NCI-H345 (cell line): ENCODE measurements around the gene UVSSA.
"Not testable (repeated sequence)": the region's sequence is repeated elsewhere in the genome, so short reads cannot be mapped to it uniquely, and the experiment has no call there.

Experiments used
- DNase-seq: peaks from one replicate; lab custom pipeline; 2025; lab: John Stamatoyannopoulos, UW

Gene UVSSA

DNA sequence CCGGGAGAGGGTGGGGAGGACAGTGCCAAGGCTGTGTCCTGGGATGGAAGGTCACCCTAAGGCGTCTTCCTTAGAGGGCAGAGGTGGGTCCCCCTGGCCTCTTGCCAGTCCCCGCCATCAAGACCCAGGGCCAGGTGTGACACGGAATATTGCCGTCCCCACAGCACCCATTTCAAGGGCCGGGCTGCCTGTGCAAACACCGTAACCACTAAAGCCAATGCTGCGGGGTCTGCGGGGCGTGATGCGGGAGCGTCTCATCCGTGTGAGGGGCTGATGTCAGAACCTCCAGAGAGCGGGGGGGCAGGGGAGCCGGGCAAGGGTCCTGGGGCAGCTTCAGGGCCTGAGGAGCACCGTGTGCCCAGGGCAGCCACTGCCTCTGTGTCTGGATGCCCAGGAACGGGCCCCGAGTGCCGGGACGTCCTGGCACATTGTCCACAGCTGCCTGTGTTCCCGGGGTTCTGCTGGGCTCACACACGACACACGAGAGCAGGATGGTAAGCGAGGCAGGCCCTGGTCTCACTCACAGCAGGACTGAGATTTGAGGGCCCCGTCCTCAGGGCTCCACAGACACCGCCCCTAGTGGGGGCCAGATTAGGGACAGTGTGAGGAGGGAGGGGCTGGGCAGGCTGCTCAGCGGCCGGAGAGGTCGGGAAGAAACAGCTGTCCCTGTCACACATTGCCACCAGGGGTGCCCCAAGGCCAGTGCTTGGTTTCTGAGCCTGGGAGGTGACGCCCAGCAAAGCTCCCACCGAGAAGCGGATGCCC, 30.0 kb downstream of the UVSSA start:
- DNase-seq: no peak

DNA sequence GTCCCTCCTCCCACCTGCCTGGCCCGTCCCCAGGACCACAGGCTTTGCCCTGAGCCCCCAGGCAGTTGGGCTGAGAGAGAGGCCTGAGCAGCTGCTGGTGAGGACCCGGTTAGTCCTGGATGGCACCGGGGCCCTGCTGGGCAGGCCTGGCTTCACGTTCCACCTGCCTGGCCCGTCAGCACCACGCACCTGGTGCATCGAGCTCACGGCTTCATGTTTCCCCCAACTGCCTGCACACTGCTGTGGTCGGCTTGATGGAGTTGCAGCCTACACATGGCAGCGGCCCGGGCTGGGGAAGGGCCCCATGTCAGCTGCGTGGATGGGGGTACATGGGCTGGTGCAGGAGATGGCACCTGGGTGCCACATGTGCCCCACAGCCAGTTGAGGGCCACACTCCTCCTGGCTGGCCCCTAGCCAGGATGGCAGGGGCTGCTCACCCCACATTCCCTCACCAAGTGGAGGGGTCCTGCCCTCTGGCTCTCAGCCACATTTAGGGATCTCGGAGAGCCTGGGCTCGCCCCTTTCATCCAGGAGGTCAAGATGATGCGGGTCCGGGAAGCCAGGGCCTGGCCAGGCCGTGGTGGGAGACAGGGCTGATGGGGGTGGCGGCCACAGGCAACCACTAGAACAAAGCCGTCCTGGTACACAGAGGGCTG, 30.7 kb downstream of the UVSSA start:
- no peak for DNase-seq

DNA sequence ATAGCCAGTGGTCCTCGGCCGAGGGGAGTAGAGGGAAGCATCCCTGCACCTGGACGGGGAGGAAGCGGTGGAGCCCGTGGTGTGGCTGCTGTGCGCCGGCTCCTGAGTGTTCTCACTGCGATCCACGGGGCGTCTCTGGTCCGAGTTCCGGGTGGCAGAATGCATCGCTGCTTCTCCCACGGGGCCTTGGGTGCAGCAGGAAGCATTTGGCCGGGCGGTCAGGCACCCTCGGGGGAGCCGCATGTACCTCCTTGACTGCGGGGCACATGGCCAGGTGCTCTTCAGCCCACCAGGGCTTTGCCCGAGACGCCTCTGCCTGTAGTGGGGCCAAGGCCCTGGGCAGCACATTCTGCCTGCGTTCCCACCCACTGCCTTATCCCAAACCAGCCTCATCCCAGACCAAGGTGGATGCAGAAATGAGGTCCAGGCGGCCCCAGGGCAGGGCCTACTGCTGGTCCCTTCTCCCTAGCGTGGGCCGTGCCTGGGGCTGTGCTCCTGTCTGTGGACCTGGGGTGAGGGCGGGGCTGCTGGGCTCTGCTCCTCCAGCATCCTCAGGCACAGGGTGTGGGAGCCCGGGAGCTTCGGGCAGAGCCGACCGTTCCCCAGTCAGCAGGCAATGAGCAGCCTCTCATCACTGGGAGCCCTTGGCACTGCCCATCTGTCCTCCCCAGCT, 31.7 kb downstream of the UVSSA start:
- DNase-seq: no peak

DNA sequence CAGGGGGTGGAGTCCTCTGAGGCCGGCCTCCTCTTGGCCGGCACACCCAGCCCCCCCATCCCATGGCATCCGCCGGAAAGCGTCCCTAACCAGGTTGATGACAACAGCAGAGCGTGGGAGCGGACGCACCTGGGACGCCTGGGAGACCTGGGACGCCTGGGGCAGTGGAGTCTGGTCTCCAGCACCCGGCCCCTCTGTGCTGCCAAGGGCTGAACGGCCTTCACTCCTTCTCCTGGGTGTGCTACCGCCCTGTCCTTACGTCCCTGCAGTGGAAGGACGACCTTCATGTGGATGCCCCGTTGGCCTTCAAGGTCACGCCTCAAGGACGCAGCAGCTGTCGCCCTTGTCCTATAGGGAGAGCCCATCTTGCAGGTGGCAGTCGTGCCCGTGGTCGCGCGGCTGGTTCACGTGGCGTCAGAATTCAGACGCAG, 32.4 kb downstream of the UVSSA start:
- no peak for DNase-seq

DNA sequence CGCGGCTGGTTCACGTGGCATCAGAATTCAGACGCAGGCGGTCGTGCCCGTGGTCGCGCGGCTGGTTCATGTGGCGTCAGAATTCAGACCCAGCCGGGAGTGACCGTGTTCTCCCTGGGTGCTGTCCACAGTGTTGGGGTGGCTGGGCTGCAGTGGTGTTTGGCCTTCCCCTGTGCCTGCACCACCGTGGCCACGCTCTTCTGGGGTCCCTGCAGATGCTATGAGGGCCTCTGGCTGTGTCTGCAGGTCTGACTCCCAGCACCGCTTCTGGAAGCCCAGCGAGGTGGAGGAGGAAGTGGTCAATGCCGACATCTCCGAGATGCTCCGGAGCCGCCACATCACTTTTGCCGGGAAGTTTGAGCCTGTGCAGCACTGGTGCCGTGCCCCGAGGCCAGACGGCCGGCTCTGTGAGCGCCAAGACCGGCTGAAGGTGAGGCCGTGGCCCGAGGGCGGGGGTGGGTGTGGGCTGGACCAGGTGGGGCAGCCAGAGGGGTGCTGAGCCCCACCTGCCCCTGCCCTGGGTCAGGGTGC, 32.9 kb downstream of the UVSSA start:
- no peak for DNase-seq

DNA sequence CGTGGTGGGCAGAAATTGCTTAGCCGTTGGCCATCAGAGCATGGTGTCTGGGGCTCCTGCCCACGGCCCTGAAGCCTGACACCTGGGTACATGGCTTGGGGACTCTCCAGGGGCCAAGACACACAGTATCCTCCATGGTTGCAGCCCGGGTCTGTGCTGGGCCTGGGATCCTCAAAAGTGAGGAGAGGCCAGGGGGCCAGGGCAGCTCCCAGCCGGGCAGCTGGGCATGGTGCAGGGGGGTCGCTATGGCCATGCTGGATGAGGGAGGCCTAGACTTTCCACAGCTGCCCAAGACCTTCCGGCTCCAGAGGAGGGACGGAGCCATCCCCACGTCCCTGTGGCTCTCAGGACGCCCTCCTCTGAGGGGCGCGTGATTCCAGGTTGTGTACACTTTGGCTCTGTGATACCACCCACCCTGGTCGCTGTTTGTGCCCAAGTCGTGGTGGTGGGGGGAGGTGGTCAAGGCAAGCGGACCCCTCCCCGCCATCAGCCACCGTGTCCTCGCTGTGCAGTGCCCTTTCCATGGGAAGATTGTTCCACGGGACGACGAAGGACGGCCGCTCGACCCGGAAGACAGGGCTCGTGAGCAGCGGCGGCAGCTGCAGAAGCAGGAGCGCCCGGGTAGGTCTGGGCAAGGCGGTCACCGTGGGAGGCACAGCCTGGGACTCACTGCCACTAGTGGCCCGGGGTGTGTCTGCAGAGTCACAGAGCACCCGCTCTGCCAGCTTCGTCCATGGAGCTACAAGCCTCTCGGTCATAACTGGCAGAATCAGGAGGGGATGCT, 33.6 kb downstream of the UVSSA start:
- DNase-seq: no peak

DNA sequence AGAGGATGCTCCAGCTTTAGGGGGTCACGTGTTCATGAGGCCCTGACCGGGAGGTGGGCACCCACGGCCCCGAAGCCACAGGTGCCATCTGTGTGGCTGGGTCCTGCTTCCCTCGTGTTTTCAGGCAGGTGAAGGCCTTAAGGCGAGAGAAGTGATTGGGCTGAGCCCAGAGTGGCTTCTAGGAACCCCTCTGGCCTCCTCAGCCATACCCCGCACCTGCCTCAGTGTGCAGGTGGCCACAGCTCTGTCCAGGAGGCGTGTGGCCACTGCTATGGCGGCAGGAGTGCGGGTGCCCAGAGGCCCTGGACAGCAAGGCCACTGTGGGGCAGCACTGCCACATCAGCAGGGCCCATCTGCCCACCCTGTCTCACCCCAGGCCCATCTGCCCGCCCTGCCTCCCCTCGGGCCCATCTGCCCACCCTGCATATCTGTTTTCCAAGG, 34.2 kb downstream of the UVSSA start:
- DNase-seq: no peak

DNA sequence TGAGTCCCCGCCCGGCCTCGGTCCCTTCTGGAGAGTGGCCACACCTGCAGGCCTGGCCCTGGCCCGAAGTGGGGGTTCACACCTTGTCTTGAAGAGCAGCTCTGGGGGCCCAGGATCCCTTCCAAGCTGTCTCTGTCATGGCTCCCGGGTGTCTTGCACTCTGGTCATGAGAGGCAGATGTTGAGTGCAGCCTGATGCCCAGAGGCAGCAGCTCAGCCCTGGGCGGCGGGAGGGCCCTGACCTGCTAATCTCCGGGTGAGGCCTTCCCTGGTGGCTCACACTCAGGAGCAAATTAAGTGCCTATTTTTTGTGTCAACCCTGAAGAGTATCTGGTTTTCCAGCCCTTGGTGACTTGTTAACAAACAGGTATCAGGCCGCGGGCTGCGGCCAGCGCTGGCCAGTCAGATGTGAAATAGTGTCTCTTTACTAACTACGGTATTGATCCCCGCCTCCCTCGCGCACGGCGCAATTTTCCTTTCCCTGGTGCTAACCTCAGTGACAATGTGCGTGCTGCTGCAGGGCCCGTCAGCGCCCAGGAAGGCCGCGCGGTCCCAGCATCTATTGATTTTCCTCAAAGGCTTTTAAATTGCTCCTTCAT, 35.0 kb downstream of the UVSSA start:
- DNase-seq: no peak

DNA sequence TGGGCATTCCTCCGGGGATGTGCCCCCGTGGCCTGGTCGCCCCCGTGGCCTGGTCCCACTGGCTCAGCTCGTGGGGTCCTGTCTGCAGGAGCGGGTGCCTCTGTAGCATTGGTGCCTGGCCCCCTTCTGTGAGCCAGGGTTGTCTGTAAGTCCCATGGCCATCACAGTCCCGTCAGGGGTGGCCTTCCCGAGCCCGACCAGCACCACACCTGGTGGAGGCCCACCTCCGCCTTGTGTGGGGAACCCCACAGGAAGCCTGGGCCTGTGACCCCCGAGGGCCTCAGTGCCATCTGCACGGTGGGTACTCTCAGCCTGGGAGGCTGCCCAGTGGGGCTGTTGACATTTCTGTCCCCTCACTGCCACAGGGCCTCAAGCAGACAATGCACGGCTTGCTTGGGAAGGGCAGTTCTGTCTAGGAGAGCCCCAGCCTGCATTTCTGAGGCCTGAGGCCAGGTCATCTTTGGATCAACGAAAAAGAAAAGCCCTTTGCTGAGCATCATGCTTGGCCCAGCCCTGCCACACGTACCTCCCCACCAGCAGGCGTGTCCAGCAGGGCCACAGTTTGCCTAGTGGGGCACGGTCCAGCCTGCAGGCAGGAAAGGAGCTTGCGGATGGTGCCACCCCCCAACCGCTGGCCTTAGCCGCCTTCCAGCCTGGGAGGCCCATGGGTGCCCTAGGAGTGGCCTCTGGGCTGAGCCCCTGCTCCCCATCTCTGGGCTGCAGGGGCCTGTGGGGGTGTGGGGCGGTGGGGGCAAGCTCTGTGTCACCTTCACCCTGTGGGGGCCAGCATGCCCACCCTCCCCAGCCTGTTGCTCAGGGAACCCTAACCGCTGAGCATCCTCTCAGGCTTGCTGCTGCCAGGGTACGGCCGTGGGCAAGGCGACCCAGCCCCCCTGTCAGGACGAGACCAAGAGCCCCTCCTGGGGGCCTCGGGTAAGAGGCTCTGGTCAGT, 36.0 kb downstream of the UVSSA start:
- no peak for DNase-seq

DNA sequence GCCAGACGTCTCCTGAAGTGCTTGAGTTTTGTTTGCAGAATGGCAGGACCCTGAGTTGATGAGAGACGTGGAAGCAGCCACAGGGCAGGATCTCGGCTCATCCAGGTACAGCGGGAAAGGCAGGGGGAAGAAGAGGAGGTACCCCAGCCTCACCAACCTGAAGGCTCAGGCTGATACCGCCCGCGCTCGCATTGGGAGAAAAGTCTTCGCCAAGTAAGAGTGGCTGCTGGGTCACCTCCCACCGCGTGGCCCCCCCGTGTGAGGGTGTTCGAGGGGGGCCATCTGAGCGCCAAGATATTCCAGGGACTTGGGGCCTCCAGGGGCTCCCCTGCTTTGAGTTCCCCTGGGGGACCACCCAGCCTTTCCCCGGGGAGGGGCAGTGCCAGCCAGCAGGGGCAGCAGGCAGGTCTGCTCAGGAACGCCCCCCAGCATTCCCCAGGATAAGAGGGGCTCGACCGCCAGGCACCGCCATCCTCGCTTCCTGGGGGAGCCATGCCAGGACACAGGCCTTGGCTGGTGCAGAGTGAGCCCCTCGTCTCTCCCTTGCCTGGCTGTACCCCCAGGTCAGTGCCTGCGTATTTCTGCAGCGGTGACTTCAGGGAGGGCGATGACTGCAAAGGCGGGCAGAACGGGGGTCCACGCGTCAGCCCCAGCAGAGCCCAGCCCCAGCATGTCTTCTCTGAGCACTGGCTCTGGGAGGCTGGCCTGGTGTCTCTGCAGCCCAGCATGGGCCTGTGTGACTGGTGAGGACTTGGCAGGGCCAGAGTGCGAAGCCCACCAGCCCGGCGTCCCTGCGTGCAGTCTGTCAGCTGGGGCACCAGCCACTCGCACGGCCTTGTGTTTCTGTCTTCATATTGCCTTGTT, 37.0 kb downstream of the UVSSA start:
- no peak for DNase-seq

DNA sequence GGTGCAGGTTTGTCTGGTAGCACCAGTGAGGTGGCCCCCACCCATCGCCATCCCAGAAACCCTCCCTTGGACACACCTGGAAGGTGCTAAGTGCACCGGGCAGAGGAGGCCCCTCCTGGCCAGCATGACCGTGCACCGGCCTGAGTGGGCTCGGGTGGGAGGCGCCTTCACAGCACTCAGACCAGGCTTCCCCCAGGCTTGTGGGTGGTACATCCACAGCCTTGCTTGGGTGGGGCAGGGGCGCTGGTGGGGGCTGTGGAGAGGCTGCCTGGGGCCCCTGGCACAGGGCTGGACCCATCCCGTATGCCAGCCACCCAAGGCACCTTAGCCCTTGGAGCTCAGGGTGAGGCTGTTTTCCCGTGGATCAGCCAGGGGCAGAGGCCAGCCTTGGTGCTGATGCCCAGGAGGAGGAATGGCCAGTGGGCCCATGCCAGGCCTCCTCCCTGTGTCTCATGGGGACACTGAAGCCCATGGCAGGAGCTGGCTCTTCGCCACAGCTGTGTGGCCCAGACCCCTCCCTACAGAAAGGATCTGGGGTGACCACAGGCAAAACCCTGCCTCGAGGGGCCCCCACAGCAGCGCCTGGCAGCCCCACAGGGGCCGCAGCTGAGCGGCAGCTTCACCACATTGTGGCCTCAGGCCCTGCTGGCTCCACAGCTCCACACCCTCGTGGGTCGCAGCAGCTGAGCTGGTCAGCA, 37.8 kb downstream of the UVSSA start:
- DNase-seq: no peak

DNA sequence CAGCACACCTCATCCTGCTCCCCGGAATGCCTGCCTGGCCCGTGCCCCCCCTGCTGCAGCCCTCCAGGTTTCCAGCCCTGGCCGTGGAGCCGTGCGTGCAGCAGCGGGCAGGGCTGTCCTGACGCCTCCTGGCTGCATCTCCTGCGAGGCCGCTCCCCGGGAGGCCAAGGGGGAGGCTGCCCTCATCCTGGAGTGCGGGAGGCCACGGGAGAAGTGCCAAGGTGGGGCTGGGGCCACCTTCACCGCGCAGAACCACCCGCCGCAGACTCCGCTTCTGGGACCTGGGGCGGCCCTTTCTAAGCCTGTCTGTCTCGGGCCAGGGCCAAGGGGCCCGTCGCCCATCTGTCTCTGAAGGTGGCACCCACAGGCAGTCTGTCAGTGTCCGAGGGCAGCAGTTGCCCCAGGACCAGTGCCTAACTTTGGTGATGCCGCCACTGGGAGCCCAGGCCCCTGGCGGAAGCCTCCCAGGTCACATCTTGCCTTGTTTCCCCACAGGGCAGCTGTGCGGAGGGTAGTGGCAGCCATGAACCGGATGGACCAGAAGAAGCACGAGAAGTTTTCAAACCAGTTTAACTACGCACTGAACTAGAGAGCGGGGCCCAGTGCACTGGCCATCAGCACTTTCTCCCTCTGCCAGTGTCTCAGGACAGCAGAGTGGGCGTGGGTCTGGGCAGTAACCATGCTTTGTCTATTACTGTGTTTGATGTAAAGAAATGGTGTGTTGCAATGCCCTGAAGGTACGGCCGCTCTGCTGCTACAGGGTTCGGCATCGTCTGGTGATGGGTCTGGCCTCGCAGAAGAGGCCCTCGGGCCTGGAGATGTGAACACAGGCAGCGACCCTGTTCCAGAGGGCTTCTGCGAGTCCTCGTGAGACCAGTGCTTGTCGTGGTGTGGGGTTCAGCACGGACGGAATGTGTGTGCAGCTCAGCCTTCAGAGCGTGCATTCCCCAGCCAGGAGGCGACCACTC, 38.6 kb downstream of the UVSSA start:
- DNase-seq: no peak

DNA sequence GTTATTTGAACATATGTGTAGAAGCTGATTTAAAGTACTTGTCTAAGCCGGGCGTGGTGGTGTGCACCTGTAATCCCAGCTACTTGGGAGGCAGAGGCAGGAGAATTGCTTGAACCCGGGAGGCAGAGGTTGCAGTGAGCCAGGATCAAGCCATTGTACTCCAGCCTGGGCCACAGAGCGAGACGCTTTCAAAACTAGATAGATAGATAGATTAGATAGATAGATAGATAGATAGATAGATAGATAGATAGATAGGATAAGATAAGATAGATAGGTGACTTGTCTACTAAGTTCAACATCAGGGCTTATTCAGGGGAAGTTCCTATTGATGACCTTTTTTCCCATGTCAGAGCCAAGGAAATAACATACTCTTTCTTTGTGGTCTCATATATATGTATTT, 46.4 kb downstream of the UVSSA start:
- not testable (repeated sequence) for DNase-seq

DNA sequence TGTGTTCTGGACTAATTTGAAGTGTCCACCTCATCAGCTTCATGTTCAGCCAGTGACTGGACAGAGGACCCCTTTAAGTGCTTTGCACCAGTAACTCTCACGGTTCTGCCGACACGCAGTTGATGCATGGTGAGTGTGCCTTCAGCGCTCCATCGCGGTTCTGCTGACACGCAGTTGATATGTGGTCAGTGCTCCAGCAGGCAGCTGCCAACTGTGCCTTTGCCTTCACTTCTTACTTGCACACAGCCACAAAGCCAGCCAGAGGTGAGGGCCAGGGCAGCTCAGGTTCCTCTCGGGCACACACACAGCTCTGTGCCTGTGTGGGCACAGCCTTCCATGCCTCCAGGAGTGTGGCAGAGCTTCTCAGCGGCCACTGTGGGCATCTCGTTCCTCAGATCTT, 46.9 kb downstream of the UVSSA start:
- DNase-seq: no peak

DNA sequence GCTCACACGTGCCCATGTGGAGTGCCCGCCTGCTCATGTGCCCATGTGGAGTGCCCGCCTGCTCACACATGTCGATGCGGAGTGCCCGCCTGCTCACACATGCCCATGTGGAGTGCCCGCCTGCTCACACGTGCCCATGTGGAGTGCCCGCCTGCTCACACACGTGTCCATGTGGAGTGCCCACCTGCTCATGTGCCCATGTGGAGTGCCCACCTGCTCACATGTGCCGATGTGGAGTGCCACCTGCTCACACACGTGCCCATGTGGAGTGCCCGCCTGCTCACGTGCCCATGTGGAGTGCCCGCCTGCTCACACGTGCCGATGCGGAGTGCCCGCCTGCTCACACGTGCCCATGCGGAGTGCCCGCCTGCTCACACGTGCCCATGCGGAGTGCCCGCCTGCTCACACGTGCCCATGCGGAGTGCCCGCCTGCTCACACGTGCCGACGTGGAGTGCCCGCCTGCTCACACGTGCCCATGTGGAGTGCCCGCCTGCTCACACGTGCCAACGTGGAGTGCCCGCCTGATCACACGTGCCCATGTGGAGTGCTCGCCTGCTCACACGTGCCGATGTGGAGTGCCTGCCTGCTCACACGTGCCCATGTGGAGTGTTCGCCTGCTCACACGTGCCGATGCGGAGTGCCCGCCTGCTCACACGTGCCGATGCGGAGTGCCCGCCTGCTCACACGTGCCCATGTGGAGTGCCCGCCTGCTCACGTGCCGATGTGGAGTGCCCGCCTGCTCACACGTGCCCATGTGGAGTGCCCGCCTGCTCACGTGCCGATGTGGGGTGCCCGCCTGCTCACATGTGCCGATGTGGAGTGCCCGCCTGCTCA, 47.8 kb downstream of the UVSSA start:
- DNase-seq: not testable (repeated sequence)

DNA sequence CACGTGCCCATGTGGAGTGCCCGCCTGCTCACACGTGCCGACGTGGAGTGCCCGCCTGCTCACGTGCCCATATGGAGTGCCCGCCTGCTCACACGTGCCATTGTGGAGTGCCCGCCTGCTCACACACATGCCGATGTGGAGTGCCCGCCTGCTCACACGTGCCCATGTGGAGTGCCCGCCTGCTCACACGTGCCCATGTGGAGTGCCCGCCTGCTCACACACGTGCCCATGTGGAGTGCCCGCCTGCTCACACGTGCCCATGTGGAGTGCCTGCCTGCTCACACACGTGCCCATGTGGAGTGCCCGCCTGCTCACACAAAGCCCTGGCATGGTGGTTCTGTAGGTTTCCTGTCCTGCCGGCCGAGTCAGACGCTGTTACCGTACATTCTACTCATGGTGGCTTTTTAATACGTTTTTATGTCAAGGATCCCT, 48.4 kb downstream of the UVSSA start:
- not testable (repeated sequence) for DNase-seq
